HepG2 (cell line): ENCODE measurements around the gene BASP1.

Experiments used
- HMG20B ChIP-seq: conservative IDR thresholded peaks from 2 replicates; pipeline ENCODE4 v1.6.1; 2016; ENCODE audit warnings: missing genetic modification reagents, missing compliant biosample characterization
- MAX ChIP-seq: IDR thresholded peaks from 2 replicates; pipeline ENCODE4 v1.6.1; 2012; ENCODE audit warnings: inconsistent platforms
- ZNF781 ChIP-seq: sonication (generic); formaldehyde crosslinking; IDR thresholded peaks from 2 replicates; pipeline ENCODE4 v1.5.1; 2020; ENCODE audit warnings: borderline replicate concordance, mild to moderate bottlenecking, missing genetic modification reagents; ENCODE audit errors: not compliant biosample characterization

- no peak for TF ChIP-seq HMG20B (CRISPR knock-in tag)
- TF ChIP-seq MAX: no peak
- no peak for TF ChIP-seq ZNF781 (CRISPR knock-in tag)
Observed at GRCh38 chr5:17219006-17219422, 1.6 kb downstream of the BASP1 start.
